ENCODE measurements around the gene AAK1. TPM values are rescaled to one million over a fixed set of nuclear protein-coding genes. Genes with fewer than 3 reads are reported as not detected.
"Not testable (repeated sequence)": the region's sequence is repeated elsewhere in the genome, so short reads cannot be mapped to it uniquely, and the experiment has no call there.

Gene AAK1
- total RNA-seq, 4 donors from 2014 or later = 15.5 to 28.1 (median 24.4) TPM

DNA sequence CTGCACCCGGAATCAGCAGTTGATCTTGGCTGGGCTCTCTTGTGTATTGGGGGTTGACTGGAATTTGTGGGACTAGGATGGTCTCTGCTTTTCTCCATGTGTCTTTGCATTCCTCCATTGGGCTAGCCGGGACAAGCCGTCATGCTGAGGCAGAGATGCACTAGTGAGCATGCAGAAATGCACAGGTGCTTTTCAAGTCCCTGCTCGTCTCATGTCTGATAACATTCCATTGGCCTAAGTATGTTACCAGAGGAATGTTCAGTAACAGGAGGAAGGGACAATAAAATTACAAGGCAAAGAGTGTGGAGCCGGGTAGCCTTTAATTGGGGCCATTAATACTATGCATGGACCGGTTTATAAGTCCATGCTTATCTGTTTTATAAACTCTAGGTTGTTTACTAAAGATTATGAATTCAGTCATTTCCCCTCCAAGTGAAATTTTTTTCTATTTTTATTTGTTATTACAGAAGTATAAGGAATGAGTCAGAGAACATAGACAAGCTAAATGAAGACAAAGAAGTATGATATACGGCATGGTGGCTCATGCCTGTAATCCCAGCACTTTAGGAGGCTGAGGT lies 24.4 kb upstream of the AAK1 start:
- no peak overlapping the region for H3K4me3 ChIP-seq (ENCODE audit: low read depth, poor library complexity, severe bottlenecking)
- TF ChIP-seq, protein P1, sequence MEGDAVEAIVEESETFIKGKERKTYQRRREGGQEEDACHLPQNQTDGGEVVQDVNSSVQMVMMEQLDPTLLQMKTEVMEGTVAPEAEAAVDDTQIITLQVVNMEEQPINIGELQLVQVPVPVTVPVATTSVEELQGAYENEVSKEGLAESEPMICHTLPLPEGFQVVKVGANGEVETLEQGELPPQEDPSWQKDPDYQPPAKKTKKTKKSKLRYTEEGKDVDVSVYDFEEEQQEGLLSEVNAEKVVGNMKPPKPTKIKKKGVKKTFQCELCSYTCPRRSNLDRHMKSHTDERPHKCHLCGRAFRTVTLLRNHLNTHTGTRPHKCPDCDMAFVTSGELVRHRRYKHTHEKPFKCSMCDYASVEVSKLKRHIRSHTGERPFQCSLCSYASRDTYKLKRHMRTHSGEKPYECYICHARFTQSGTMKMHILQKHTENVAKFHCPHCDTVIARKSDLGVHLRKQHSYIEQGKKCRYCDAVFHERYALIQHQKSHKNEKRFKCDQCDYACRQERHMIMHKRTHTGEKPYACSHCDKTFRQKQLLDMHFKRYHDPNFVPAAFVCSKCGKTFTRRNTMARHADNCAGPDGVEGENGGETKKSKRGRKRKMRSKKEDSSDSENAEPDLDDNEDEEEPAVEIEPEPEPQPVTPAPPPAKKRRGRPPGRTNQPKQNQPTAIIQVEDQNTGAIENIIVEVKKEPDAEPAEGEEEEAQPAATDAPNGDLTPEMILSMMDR (IDR thresholded peaks at IDR 0.05) = no peak
- TF ChIP-seq POLR2A (IDR thresholded peaks at IDR 0.05) = no peak
- intact Hi-C loops (cut with DNase I; ENCODE audit: low total_unique reads) = no loop called here
- peak in 1 of 2 donors; percentile 39 for DNase-seq (ENCODE audit: low spot score in 2 of 2)
- WGBS, 2 donors = 42 to 62% methylated on average over 7 of the region's 7 CpGs

DNA sequence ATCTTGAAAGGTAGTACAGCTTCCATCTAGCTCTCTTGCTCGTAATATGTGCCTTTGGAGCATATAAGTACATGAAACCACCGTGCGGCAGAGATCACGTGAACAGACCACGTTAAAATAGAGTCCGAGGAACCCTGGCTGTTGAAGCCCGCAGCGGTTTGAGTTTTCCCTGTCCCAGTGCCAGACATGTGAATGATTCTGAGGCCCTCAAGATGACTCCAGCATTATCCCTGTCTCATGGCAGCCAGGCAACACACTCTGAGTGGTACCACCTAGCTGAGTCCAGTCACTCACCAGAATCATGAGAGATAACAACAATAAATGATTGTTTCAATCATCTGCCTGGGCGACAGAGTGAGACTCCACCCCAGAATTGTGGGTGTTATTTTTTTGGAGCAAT lies 21.6 kb upstream of the AAK1 start:
- H3K4me3 ChIP-seq (ENCODE audit: low read depth, poor library complexity, severe bottlenecking) = no peak overlapping the region
- TF ChIP-seq POLR2A (IDR thresholded peaks at IDR 0.05) = no peak
- TF ChIP-seq, protein P1 (IDR thresholded peaks at IDR 0.05) = no peak
- no peak for DNase-seq (ENCODE audit: low spot score in 2 of 2)
- 91 to 93% methylated on average over 9 of the region's 9 CpGs for WGBS, 2 donors
- intact Hi-C loops (cut with DNase I; ENCODE audit: low total_unique reads) = no loop called here

DNA sequence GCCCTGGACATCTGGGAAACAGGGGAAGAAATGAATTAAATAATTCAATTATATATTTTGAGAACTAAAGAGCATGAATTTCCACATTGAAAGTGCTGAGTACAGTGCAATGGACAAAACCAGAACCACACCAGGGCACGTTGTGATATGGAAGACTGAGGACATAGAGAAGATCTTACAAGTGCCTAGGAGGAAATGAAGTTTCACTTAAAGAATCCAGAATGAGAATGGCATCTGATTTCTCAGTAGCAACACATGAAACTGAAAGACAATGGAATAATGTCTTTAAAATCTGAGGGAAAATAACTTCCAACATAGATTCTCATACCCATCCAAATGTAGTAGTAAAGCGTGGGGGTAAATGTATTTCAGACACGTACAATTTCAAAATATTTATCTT lies 20.3 kb upstream of the AAK1 start:
- no peak for DNase-seq (ENCODE audit: low spot score in 2 of 2)
- TF ChIP-seq, protein P1 (IDR thresholded peaks at IDR 0.05) = no peak
- no peak for TF ChIP-seq POLR2A (IDR thresholded peaks at IDR 0.05)
- 77 to 90% methylated on average over 3 of the region's 3 CpGs for WGBS, 2 donors
- intact Hi-C loops (cut with DNase I; ENCODE audit: low total_unique reads) = no loop called here
- no peak overlapping the region for H3K4me3 ChIP-seq (ENCODE audit: low read depth, poor library complexity, severe bottlenecking)

DNA sequence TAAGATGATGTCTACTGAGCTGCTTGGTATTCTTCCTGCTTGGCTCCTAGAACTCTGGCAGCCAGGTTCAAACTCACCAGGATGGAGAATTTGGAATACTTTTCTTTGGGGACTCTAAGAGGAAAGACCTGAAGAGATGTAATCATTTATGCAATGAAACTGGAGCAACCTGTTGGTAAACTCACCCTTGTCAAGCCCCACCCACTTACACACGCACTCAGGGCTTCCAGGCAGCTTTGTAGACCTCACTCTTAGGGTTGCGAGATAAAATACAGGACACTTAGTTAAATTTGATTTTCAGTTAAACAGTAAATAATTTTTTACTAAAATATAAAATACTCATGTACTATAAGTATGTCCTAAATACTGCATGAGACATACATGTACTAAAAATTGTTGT lies 19.0 kb upstream of the AAK1 start:
- intact Hi-C loops (cut with DNase I; ENCODE audit: low total_unique reads); DNase-seq (ENCODE audit: low spot score in 2 of 2); H3K4me3 ChIP-seq (ENCODE audit: low read depth, poor library complexity, severe bottlenecking): not testable (repeated sequence)
- WGBS, 2 donors = 49 to 71% methylated on average over 2 of the region's 2 CpGs

DNA sequence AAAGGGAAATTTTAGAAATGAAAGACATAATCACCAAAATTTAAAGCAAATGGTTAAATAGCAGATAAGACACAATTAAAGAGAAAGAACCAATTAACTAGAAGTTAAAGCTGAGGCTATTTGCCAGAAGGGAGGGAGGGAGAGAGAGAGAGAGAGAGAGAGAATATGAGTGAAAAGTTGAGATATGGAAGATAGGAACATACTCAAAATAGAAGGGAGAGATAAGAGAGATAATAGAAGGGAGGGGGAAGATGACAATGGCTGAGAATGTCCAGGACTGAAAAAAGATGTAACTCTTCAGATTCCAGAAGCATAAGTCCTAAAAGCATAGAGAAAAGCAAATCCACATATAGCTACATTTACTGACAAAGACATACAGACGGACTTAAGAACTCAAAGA lies 17.1 kb upstream of the AAK1 start:
- intact Hi-C loops (cut with DNase I; ENCODE audit: low total_unique reads) = no loop called here
- H3K4me3 ChIP-seq (ENCODE audit: low read depth, poor library complexity, severe bottlenecking) = no peak overlapping the region
- TF ChIP-seq, protein P1 (IDR thresholded peaks at IDR 0.05) = no peak
- no peak for TF ChIP-seq POLR2A (IDR thresholded peaks at IDR 0.05)
- no peak for DNase-seq (ENCODE audit: low spot score in 2 of 2)
- WGBS, 2 donors = 76 to 86% methylated on average over 1 of the region's 1 CpG

DNA sequence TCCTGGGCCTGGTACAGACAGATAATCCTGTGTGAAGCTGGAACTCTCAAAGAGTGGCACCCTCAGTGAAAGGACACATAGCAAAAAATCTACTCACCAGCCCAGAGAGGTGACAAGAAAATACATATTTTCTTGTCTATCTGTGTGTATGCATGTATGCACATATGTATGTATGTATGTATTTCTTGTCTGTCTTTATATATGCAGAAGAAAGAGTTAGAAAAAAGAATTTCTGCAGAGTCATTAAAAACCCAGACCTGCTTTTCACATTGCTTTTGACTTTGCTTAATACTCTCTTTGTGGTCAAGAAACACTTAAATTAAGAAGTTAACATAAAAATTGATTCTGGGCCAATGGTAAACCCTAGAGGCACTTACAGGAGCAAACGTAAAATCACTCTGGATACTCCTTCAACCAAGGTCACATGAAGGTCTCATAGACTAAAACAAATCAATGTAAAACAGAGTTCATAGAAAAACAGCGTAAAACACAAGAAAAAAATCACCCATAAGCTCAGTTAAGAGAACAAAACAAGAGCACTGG lies 16.5 kb upstream of the AAK1 start:
- no peak overlapping the region for H3K4me3 ChIP-seq (ENCODE audit: low read depth, poor library complexity, severe bottlenecking)

More for the DNA sequence above, 16.5 kb upstream of the AAK1 start:
- WGBS, 2 donors = 54 to 55% methylated on average over 2 of the region's 2 CpGs
- DNase-seq (ENCODE audit: low spot score in 2 of 2) = no peak
- TF ChIP-seq, protein P1 (IDR thresholded peaks at IDR 0.05) = no peak
- no peak for TF ChIP-seq POLR2A (IDR thresholded peaks at IDR 0.05)
- intact Hi-C loops (cut with DNase I; ENCODE audit: low total_unique reads) = no loop called here

Data from lower leg skin (tissue), 4 donors.